Measurements from ENCODE around the gene FAM117A.
"Not testable (repeated sequence)": the region's sequence is repeated elsewhere in the genome, so short reads cannot be mapped to it uniquely, and the experiment has no call there.

Gene FAM117A

DNA sequence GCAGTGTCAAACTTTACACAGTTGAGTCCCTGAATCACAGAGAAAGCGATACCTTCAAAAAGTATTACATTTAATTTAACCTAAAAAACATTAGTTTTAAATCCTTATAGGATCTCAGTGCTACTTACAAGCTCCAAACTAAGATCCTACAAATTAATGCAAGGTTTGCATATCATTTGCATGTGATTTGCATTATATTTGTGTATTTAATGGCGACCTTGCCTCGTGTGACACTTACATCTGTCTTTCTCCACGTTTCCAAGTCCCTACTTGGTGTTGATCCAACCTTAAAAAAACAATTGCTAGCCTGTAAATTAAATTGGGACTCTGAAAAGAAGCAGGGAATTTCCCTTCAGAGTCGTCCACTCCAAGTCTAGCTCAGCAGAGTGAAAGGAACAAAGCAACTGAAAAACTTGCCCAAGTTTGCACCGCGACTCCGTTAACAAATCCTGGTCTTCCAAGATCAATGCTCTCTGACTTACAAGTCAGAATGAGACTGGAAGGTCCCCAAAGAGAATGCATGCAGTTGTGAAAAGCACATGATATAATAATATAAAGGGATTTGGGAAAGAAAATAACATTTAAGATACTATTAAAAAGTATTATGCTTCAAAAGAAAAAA lies 739 bp upstream of the FAM117A start:
- DNase-seq (ENCODE audit: extremely low spot score, insufficient read length, low read depth) (no peak), FAIRE-seq (no peak)

DNA sequence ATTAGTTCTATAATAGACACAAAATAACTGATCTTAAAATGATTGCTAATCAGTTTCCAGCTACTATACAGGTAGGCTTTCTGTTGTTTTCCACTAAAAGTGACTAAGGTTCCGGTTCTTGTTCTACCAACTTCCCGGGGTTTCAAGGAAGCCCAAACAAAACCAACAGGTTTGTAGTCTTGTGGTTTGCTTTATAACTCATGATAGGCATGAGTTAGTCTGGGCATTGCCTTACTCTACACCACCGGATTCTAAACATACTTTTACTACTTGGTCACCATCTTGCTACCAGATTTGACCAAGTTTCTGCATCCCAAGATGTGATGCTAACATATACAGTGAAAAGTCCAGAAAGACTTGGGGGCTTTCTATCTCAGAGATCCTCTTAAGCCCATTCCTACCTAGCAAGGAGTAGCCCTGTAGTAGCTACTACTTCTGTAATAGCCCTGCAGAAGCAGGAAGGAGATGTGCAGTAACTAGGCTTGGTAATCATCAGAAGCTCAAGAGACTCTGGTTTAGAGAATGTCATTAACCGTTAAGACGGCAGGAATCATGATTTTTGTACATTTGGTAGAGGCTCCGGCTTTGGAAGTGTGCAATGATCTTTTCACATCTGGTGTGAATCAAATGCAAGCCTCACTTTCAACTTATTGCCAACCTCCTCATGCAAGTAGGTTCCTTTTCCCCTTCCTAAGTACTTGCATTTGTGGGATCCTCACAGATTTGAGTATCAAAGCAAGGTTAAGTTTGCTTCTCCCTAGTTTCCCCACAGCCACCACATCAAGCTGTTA lies 1.6 kb downstream of the FAM117A start:
- no peak for FAIRE-seq
- no peak for DNase-seq (ENCODE audit: extremely low spot score, insufficient read length, low read depth)

DNA sequence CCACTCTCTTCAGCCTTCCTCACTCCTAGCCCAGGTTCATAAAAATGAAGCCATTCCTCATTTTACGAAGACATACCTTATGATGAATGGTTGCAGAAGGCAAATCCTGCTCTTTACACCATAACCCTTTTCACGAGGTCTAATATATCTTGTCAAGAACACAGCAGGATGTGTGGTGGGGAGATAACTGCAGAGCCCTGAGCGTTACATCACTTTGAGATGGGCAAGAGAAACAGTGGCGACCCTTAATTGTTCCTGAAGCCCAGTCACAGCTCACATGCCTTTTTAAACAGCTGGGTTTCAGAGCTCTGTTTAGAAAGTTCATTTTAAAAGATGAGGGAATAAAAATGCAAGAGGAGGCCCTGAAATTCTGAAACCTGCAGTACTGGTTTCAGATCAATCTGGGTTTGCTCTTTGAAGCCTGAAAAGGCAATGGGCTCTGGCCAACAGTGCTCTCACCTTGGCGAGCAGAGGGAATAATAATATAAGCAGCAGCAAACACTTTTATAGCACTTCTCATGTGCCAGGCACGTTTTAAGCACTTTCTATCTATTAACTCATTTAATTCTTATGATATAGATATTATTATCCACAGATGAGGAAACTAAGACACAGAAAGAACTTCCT lies 2.9 kb downstream of the FAM117A start:
- DNase-seq (ENCODE audit: extremely low spot score, insufficient read length, low read depth): no peak
- FAIRE-seq: no peak

DNA sequence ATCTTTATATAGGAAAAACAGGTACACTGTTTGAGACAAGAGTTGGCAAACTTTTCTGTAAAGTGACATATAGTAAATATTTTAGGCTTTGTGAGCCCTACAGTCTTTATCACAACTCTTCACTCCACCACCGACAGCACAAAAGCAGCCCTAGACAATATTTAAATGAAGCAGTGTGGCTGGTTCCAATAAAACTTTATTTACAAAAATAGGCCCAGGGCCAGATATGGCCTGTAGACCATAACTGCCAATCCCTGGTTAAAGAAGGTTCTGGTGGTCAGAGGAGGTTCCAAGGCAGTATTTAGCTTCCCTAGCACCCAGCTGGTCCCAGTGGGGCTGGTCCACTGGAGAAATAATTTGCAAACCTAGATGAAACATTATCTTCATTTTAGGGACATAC lies 3.6 kb downstream of the FAM117A start:
- no peak for DNase-seq (ENCODE audit: extremely low spot score, insufficient read length, low read depth)
- FAIRE-seq: no peak

DNA sequence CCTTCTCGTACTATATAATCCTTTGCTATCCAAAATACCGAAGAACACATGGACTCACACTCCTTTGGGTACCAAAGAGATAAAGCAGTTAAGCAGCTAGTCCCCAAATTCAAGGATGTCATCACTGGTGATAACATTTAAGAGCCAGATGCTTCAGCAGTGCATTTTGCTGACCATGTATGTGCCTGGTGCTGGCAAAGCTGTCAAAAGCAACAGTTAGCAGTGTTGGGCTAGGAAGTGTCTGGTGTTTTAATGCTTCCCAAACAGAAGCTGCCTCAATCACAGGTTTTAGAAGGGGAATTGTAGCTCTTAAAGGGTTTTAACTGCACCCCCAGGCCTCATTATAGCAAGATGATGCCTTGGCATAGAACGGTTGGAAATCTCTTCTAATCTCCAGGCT lies 4.7 kb downstream of the FAM117A start:
- FAIRE-seq (no peak), DNase-seq (ENCODE audit: extremely low spot score, insufficient read length, low read depth) (no peak)

DNA sequence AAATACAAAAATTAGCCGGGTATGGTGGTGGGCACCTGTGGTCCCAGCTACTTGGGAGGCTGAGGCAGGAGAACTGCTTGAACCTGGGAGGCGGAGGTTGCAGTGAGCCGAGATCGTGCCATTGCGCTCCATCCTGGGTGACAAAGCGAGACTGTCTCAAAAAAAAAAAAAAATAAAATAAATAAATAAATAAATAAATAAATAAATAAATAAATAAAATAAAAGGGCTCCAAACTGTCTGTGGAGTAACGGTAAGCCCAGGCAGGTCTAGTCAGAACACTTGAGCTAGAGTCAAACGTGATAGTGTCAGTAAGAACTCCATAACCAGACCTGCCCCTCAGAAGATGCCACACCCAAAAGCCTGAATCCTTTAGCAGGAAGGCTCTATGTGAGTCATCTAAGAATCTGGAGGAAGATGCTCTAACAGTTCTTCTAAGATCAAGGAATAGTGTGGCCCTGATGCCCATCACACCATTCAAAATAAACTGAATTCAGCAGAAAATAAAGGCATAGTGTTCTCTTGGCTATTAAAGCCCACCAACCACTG lies 5.4 kb downstream of the FAM117A start:
- FAIRE-seq; DNase-seq (ENCODE audit: extremely low spot score, insufficient read length, low read depth): not testable (repeated sequence)

DNA sequence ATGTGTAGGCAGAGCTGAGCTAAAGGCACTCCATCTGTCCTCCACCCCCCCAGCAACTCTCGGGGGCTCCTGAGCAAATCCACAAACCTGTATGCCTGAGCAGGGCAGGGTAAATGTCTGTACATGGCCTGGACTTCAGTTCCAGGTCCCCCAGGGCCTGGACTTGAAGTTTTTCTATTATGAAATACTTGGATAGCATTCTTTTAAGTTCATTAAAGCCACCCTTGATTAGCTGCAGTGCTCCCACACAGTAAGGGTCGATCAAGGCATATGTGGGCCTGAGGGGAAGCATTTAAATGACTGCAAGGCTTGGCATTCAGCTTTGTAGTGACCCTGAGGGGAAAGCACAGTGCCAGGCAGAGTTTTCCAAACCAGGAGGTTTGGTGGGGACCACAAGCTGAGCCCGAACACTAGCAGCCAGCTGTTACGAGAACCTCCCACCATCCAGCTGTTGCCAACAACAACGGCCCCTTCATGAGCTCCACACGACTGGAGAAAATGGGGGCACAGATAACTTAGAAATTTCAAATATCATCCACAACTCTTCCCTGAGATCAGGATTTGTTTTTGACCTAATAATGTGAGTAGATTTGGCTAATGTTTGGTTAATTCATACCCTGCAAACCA lies 6.7 kb downstream of the FAM117A start:
- no peak for FAIRE-seq

DNA sequence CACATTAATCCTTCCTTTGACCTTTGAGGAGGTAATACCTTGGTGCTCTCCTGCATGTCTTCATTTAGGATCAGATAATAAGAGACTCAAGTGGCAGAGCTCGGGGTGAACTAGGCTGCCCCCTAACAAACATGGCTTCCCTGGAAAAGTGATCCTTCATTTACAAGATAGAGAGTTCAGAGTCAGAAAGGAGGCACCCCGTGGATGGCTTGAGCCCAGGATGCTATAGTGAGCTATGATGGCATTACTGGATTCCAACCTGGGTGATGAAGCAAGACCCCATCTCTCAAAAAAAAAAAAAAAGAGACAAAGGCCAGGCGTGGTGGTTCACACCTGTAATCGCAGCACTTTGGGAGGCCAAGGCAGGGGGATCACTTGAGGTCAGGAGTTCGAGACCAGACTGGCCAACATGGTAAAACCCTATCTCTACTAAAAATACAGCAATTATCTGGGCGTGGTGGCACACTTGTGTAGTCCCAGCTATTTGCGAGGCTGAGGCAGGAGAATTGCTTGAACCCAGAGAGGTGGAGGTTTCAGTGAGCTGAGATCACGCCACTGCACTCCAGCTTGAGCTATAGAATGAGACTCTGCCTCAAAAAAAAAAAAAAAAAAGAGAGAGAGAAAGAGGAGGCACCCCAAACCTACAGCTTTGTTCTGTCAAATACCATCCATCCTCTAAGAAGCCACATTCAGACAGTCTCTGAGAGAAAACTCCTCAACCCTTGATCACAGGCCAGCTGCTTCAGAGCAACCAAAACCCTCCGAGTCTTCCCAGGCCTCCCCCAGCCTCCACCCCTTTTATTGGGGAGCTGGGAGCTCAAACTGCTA lies 7.4 kb downstream of the FAM117A start:
- DNase-seq (ENCODE audit: extremely low spot score, insufficient read length, low read depth): no peak
- no peak for FAIRE-seq

More for the DNA sequence above, 6.7 kb downstream of the FAM117A start:
- no peak for DNase-seq (ENCODE audit: extremely low spot score, insufficient read length, low read depth)

DNA sequence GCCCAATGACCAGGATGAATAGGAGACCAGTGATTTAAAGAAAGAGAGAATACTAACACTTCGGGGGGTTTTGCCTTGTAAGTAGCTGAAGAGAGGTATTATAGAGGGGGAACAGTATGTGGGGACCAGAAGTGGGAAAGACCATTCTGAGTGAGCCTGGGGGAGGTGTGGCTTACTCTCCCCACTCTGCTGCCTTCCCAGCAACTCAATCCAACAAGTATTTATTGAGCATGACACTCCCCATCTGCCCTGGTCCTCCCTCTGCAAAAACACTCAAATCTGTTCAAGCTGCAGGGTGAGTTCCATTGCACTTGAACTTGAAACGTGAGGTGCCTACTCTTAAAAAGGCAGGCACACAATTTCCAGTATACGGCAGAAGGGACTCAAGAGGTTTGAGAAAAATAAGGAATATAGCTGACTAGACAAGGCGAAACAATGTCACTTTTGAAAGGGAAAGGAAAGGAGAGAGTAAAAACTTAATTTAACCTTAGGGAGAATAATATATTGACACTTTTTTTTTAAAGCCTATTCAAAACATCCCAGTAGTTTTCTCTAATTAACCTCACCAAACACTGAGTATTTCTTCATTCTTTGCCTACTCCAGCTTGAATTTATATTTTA lies 8.2 kb downstream of the FAM117A start:
- no peak for DNase-seq (ENCODE audit: extremely low spot score, insufficient read length, low read depth)
- no peak for FAIRE-seq

DNA sequence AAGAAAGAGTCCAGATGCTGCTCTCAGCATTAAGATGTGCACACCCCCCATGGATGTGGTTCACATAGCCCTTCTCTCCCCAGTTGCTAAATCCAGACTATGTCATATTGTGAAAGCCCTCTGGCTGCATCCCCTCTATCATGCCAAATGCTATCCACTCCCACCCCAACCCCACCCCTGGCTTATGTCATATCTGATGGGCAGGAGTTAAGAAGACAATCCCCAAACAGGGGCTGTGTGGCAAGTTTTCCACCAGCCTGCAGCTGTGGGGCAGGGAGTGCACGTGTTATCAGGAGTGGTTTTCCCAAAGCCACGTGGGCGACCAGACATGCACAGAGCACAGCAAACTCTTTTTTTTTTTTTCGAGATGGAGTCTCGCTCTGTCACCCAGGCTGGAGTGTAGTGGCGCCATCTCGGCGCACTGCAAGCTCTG lies 10.0 kb downstream of the FAM117A start:
- DNase-seq (ENCODE audit: extremely low spot score, insufficient read length, low read depth): no peak
- FAIRE-seq: no peak

DNA sequence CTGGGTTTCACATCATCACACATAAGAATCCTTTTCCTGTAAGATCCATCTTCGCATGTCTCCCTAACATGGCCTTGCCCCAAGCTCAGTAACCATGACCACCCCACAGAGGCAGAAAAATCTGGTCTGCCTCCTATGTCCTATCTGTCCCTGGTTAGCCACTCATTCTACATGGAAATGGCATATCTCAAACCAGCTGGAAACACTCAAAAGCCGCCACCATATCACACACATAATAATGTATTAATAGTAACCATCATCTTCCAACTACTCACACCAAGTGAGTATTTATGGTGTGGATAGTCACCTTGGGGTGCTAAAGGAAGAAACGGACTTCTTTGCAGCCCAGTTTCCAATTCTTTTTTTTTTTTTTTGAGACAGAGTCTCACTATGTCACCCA lies 11.4 kb downstream of the FAM117A start:
- no peak for FAIRE-seq
- no peak for DNase-seq (ENCODE audit: extremely low spot score, insufficient read length, low read depth)

DNA sequence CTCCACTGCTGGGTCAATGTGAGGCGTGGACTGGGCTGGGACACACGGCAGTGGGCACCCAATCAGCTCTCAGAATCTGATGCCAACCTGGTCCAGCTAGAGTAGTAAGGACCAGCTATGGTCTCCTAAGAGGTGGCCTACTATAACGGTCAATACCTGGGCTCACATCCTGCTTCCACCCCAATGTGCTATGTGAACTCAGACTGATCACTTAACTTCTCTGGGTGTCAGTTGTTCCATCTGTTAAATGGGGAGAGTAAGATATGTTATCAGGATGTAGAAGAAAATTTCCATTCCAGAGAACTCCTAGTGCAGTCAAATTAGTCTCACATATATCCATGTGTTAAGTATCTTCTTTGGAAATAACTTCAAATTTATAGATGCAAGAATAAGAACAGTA lies 14.2 kb downstream of the FAM117A start:
- no peak for DNase-seq (ENCODE audit: extremely low spot score, insufficient read length, low read depth)
- no peak for FAIRE-seq

DNA sequence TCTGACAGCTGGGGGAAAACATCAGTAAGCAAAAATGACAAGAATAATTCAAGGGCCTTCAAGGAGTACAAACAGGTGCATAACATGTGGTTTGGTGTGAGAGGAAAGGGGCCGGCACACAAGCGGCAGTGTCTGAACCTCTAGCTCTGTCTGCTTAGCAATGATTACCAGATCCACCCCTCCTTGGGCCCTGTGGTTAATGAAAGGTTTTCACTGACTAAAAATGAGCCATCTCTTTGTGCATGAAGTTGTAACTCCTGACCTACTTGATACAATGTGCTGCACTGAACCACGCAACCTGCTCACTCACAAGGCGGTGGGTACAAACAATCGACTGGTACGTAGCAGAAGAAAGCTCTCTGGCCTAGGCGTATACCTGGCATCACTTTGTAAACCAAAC lies 15.1 kb downstream of the FAM117A start:
- FAIRE-seq (peak; percentile 98), DNase-seq (ENCODE audit: extremely low spot score, insufficient read length, low read depth) (peak; percentile 54)

DNA sequence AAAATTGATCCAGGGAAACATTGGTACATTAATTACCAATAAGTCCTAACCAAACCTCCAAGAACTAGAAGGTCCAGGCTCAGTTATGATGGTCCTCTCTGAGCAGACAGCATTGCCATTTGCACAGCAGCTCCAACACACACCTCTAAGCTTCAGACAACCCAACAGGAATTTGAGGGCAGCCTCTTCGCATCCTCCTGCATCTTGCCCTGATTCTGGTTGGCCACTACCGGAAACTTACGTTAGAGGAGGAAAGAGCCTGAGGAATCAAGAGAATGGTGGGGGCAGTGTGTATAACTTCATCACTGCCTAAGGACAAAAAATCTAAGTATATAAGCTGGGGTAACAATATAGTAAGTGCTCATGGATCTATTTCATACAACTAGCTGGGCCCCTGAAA lies 15.7 kb downstream of the FAM117A start:
- no peak for DNase-seq (ENCODE audit: extremely low spot score, insufficient read length, low read depth)
- FAIRE-seq: no peak

DNA sequence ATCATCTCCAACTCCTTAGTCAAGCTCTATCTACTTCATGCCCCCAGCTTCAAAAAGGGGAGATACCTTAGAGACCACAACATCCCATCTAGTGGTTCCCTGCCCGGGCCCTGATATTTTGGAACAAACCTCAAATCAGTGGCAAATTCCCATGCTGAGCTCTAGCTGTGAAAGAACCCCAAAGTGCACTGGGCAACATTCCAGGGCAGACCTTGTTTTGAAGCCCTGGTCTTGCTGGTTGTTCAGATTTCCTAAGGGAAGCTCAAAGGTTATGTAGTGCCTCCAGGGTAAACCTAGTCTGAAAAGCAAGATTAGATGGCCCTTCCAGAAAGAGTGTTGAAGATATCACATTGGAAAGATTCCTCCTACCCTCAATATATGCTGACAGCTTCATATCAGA lies 16.3 kb downstream of the FAM117A start:
- DNase-seq (ENCODE audit: extremely low spot score, insufficient read length, low read depth) (no peak), FAIRE-seq (no peak)

DNA sequence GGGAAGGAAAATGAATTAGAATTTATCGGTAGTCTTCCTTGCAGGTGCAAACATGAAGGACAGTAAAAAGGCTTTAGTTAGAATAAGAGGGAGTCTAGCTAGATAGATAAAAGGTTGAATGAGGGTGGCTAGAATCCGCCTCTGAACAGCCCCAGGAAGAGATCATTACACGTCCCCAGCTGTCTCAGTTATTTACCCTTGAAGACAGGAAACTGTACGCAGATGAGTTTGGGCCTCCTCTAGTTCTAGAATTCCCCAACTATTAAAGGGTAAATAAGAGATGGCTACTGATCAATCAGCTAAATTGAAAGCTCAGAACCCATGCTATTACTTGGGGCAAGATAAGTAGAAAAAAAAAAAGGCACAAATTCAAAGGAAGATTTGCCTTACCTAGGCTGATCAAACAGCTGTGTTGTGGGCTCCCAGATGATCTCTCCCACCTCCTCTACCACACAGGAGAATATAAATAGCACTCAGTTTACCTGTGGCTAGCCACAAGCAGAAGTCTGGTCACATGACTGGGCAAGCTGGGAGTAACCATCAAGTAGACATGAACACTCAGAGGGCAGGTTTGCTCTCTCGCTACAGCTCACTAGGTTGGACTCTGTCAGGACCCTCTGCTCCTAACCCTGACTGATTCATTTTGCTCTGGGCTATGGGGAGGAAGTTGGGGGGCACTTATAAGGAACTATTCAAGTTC lies 17.0 kb downstream of the FAM117A start:
- FAIRE-seq (peak; percentile 93), DNase-seq (ENCODE audit: extremely low spot score, insufficient read length, low read depth) (no peak)

DNA sequence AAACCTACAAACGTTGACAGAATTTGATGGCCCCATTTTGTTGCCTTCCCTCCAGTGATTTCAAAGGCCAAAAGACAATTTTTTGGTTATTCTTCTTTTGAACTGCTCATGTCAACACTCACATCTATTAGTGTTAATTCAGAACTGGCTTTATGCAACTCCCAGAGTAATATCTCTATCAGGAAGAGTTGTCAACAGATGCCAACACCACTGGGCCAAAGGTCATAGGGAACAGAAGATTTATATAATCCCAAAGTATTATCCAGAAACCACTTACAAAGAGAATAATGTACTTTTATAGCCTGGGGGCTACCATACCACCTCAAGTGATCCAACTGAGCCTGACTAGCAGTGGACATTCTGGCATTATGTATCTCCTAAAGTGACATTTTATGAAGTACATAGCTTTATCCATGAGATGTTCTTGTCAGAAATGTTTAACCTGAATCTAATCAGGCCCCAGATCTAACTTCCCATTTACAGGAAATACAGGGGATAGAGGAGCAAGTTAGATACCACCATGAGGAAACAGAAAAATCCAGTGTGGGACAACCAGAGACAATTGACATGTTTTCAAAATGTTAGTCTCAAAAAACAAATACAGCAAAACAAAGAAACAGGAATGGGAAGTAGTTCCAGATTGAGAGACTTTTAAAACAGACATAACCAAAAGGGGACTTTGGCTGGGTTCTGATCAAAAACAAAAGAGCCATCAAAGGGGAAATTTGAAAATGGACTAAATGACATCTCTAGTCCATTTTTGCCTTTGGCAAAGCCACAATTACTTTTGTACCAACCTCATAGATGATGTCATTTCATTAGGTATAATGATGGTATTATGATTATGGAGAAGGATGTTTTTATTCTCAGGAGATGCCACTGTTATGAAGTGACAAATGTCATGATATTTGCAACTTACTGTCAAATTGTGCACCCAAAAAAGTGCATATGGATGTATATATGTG lies 18.5 kb downstream of the FAM117A start:
- FAIRE-seq: peak; percentile 69

More for the DNA sequence above, 18.5 kb downstream of the FAM117A start:
- DNase-seq (ENCODE audit: extremely low spot score, insufficient read length, low read depth): no peak
